ENCODE data around the gene ZNF710.

Gene ZNF710

GRCh38 chr15:90019611-90020010 is 18.5 kb downstream of the ZNF710 start:
- no peak for DNase-seq

DNA sequence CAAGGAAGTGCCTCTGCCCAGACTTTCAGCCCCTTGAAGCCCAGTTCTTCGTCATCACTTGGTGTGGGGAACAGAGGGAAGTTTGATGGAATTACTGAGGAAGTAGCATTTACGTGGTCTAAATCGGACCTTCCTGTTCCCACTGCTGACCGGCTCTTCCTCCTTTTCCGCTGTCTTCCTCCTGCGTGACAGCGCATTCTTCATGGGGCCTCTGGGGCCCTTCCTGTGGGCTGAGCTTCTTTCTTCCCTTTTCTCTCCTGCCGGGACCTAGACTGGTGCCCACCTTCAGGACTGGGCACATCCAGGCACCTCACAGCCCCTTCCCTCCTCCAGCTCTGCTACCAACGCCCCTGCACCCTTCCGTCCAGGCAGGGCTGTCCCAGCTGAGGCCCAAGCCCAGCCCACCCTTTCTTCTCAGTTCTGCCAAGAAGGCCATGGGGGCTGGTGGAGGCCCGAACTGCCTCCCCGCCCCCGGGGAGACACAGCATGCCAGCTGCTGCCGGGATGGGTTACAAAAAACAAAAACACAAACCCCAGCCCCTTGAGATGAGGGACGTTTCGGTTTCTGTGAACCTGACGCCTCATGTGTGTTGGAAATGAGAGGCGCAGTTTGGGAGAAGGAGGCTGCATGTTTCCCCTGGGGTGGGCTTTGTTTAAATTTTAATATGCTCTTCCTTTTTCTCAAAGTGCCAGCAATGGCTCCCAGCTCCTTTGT is 19.1 kb downstream of the ZNF710 start:
- DNase-seq = no peak

DNA sequence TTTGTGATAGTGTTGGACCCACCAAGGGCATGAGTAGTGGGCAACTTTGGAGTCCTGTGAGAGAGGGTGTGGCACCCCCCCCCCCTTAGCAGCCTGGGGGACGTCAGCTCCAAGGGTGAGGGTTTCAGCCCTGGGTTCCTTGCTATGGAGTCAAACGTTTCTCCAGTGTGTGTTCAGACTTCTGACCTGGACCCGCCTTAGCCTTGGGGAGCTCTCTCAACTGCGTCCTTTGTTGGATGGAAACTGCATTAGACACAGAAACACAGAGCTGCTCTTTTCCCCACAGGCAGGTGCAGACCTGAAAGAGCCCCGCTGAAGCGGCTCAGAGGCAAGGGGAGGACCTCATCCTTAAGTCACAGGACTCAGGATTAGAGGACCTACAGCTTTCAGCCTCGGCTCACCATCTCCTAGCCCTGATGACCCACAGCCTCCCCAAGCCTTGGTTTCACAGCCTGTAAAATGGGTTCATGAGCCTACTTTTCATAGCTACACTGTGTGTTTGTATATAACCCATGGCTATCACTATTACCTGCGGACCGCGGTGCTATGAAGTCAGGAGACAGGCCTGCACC is 19.9 kb downstream of the ZNF710 start:
- DNase-seq = no peak

DNA sequence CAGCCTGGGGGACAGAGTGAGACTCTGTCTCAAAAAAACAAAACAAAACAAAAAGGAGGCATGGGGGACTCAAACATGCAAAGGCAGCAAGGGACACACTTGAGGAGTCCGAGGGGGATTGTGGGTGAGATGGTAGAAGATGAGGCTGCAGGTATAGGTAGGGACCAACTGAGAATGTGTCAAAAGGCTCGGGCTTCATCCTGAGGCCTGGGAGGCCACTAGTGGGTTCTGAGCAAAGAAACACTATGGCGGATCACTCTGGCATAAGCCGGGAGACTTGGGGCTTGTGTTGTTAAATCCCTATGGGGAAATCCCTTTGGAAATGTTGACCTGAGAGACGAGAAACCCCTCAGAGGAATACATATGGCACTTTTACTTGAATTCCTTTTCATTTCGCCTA is 21.2 kb downstream of the ZNF710 start:
- no peak for DNase-seq

DNA sequence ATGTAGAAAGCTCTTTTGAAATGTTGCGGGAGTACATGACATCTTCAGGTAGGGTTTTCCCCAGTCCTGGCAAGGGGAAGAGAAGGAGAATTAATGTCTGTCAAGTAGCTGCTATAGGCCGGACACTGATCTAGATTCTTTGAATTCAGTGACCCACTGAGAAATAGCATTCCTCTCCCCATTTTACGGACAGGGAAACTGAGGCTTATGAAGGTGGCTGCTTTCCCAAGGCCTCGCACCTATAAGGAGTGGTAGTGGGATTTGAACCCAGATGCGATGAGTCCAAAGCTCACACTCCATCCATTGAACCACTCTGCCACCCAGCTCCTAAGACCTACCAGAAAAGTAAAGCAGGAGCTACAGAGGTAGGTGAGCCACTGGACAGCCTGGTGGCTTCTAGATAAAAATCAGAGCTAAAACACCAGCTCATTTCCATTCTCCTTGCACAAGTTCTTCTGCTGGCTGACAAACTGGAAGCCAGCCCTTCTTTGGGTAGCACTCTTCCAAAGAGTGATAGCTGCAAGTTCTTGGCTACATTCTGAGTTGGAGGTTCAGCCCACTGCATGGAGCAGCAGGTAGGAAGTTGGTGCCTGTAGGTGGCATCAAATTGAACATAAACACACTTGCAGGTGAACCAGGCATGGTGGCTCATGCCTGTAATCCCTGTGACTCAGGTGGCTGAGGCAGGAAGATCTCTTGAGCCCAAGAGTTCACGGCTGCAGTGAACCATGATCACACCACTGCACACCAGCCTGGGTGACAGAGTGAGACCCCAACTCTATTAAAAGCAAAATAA is 22.0 kb downstream of the ZNF710 start:
- no peak for DNase-seq

GRCh38 chr15:90024406-90024805 is 23.3 kb downstream of the ZNF710 start:
- DNase-seq = no peak

DNA sequence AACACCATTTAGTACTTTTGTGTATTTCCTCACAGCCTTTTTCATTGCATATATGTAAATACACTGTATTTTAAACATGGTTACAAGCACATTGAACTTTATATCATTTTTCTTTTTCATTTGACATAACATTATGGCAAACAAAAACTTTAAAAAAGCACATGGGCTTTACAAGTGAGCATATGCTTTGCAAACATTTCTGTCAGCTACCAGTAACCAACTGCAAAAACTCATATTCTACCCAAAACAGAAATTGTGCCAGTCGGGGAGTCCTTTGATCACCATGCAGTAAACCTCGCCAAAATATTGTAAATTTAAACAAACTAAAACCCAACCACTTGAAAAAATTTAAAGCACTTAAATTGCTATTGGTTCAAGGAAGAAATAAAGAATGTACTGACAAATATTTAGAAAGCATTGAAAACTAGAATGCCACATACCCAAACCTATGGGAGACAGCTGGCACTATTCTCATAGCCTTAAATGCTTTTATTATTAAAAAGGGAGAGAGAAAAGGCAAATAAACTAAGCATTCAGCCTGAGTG is 24.4 kb downstream of the ZNF710 start:
- no peak for DNase-seq

DNA sequence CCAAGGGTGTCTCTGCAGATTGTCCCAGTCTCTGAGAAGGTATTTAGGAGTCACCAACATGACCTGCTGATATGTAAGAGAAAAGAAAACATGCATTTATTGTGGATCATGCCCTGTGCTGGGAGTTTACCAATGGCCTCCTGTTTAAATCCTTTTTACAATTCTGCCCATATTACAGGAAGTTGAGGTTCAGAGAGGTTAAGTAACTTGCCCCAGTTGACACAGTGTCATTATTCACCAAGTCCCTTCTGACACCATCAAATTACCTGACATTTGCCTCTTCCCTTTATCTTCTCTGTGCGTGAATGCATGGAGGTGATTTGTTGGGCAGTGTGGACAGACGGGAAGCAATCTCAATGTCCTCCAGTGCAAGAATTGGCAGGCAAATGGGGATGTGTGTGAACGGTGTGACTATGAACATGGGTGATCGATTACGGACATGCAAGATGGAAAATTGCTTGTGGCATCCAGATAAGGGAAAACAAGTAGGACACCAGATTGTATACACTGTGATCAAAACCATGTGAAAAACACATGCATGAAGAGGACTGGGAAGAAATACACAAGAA is 27.3 kb downstream of the ZNF710 start:
- no peak for DNase-seq

DNA sequence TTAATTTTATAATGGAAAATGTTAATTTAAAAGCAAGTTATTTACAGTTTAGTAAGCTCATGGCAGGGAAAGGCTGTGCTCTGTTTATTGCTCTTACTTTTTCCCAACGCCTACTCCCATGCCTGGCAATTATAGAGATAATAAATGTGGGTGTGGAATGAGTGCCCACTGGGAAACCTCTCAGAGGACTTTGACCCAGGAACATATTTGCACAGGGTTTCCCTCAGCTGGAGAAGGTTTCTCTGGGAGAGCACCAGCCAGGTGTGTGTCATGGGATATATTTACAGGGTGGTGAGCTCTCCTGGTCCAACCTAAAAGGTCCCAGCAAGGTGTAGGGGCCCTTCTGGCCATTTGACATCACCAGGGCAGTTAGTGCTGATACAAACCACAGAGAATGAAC is 27.9 kb downstream of the ZNF710 start:
- DNase-seq = no peak

- DNase-seq = no peak
Observed at GRCh38 chr15:90030376-90030775, 29.3 kb downstream of the ZNF710 start.

- no peak for DNase-seq
Observed at GRCh38 chr15:90031231-90031791, 30.2 kb downstream of the ZNF710 start.

DNA sequence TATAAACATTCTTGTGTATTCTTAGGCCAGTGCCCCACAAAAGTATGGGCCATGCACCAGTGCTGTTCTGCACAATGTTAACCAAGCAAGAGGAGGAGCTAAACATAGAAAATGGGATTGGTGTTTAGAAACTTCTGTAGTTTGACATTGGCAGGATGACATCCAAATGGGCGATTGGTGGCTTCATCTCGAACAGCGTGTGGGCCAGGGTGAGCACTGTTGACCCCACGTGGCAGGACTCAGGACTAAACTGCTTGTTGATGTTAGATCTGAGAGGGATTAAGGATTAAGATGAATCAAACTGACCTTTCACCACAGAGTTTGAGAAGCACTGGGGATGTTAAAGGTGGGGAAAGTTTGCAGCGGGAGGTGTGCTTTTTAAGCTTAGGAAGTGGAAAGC is 31.9 kb downstream of the ZNF710 start:
- DNase-seq = no peak

DNA sequence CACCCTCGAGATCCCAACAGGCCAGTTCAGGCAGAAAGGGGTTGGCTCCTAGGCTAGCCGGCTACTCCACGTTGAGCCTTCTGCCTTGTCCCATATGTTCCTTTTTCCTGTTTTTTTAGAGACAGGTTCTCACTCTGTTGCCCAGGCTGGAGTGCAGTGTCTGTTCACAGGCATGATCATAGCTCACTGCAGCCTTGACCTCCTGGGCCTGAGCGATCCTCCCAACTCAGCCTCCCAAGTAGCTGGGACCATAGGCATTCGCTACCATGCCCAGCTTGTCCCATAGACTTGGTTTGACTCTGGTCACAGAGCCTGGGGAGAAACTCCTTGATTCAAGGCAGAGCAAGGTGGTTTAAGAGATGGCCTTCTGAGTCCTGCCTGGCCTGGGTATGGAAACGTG is 32.3 kb downstream of the ZNF710 start:
- no peak for DNase-seq

GRCh38 chr15:90035095-90035839 is 34.1 kb downstream of the ZNF710 start:
- DNase-seq = peak; percentile 69

DNA sequence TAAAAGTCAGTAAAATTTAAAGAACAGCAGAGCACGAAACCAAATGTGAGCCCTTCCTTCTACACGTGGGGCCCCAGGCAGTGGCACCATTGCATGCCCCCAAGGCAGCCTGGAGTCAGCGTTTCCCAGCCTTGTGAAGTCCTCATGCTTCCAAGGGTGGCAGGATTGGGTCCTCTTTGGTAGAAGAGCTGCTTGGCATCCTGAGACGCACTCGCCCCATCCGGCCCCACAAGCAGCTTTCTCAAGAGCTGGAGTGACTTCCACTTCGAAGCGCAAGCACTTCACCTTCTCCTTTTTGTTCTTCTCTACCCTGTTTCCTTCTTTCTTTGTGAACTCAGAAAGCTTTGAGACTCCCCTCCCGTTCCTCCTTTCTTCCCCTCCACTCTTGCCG is 34.7 kb downstream of the ZNF710 start:
- no peak for DNase-seq

DNA sequence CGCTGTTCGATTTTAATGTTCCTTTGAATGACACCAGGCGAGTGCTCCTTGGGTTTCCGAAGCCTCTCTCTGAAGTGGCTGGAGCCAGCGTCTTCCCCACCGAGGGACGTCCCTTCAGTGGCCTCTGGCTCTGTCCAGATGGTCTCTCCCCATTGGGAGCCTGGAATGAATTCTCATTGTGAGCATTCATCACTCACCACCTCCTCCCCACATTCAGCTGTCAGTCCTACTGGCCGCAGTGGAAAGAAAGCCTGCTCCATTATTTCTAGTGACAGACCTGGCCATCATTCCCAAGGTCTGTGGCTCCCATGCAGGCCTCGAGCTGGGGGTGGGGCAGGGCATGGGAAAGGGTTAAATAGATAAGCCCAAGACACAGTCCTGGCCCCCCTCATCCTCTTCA is 35.2 kb downstream of the ZNF710 start:
- DNase-seq = no peak

DNA sequence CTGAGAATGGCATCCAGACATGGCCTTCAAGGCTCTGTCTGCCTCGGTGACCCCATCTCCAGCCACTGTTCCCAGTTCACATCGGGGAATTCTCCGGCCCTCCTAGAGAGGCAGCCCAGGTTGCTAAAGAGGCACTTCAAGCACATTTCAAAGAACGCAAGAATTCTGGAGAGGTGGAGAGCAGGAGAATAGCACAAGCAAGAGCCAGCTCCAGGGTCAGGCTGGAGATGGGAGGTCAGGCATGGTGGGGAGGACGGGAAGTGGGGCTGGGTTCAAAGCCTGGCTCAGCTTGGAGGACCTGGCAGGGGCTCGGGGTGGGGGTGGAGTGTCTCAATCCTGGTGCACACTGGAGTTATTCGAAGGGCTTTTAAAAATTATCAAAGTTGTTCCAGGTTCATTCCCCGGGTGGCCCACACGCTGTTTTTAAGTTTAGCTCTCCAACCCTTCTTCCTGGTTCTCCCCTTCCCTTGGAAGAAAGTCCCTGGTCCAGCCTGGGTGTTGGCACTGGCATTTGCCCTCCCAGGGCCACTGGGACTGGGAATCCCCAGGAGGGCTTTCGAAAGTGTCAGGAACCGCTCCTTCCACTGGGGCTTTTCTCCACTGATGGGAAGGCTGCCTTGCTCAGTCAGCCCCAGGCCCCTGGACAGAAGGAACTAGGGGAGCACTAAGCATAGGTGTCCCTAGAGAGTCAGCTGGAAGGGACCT is 35.8 kb downstream of the ZNF710 start:
- no peak for DNase-seq

- no peak for DNase-seq
Observed at GRCh38 chr15:90037511-90037860, 36.4 kb downstream of the ZNF710 start.

- no peak for DNase-seq
Observed at GRCh38 chr15:90037961-90038631, 37.0 kb downstream of the ZNF710 start.

GRCh38 chr15:90038632-90039095 is 37.5 kb downstream of the ZNF710 start:
- peak; percentile 14 for DNase-seq

GRCh38 chr15:90039996-90040395 is 38.9 kb downstream of the ZNF710 start:
- DNase-seq = no peak
